HepG2 (cell line): ENCODE measurements around the gene IQSEC1.

Experiments used
- BHLHE40 ChIP-seq: IDR thresholded peaks from 2 replicates; pipeline ENCODE4 v1.6.1; 2011; ENCODE audit warnings: low read length, improper control_type of control experiment
- CTCF ChIP-seq: sonication (generic); formaldehyde crosslinking; IDR thresholded peaks from 2 replicates; pipeline ENCODE4 v1.5.0; 2020; ENCODE audit warnings: mild to moderate bottlenecking, missing genetic modification reagents, moderate library complexity
- EP300 ChIP-seq, 3 experiments: sonication (generic) in 1 of 3; formaldehyde crosslinking in 1 of 3; IDR thresholded peaks; 2 replicates each; pipeline versions ENCODE4 v1.5.1 to v1.6.1; 2011 to 2020; ENCODE audit warnings: low read depth in 2 of 3, low read length in 2 of 3, borderline replicate concordance in 1 of 3, improper control_type of control experiment in 1 of 3, mild to moderate bottlenecking in 1 of 3, missing genetic modification reagents in 1 of 3, moderate library complexity in 1 of 3
- GABPB1 ChIP-seq: IDR thresholded peaks from 2 replicates; pipeline ENCODE4 v1.6.1; 2016; ENCODE audit warnings: mild to moderate bottlenecking, missing genetic modification reagents, moderate library complexity, missing compliant biosample characterization
- JUND ChIP-seq: sonication (generic); formaldehyde crosslinking; IDR thresholded peaks from 2 replicates; pipeline ENCODE4 v1.8.0; 2022; ENCODE audit warnings: mild to moderate bottlenecking, missing genetic modification reagents
- MED8 ChIP-seq: sonication (generic); formaldehyde crosslinking; IDR thresholded peaks from 2 replicates; pipeline ENCODE4 v1.8.1; 2023; ENCODE audit warnings: mild to moderate bottlenecking, missing genetic modification reagents; ENCODE audit not compliant: insufficient replicate concordance
- PTBP1 ChIP-seq: fragments of 200-400 bp; formaldehyde crosslinking; IDR thresholded peaks from 2 replicates; pipeline ENCODE4 v1.6.1; 2018; ENCODE audit warnings: low read length, low read depth; ENCODE audit not compliant: poor library complexity, severe bottlenecking
- SMARCC2 ChIP-seq: fragments of 450-650 bp; IDR thresholded peaks from 2 replicates; pipeline ENCODE4 v1.6.1; 2017; ENCODE audit warnings: antibody characterized with exemption, mild to moderate bottlenecking
- THAP7 ChIP-seq: sonication (generic); formaldehyde crosslinking; IDR thresholded peaks from 2 replicates; pipeline ENCODE4 v1.8.1; 2023; ENCODE audit warnings: mild to moderate bottlenecking, missing genetic modification reagents
- ZBTB37 ChIP-seq: sonication (generic); formaldehyde crosslinking; IDR thresholded peaks from 2 replicates; pipeline ENCODE4 v1.4.0; 2020; ENCODE audit warnings: mild to moderate bottlenecking, missing genetic modification reagents
- ZNF10 ChIP-seq: sonication (generic); formaldehyde crosslinking; IDR thresholded peaks from 2 replicates; pipeline ENCODE4 v1.4.0; 2020; ENCODE audit warnings: mild to moderate bottlenecking, low read depth, missing genetic modification reagents, borderline replicate concordance
- ZNF280B ChIP-seq: sonication (generic); formaldehyde crosslinking; IDR thresholded peaks from 2 replicates; pipeline ENCODE4 v1.5.0; 2020; ENCODE audit warnings: missing genetic modification reagents, mild to moderate bottlenecking, borderline replicate concordance
- ZNF335 ChIP-seq: sonication (generic); formaldehyde crosslinking; IDR thresholded peaks from 2 replicates; pipeline ENCODE4 v1.4.0; 2020; ENCODE audit warnings: missing genetic modification reagents
- ZNF784 ChIP-seq: sonication (generic); formaldehyde crosslinking; IDR thresholded peaks from 2 replicates; pipeline ENCODE4 v1.5.1; 2020; ENCODE audit warnings: missing genetic modification reagents, mild to moderate bottlenecking, borderline replicate concordance

GRCh38 chr3:13091898-13092611 lies 18.8 kb upstream of the IQSEC1 start:
- TF ChIP-seq MED8 (CRISPR knock-in tag), result no peak
- no peak for TF ChIP-seq JUND (CRISPR knock-in tag)
- no peak for TF ChIP-seq ZNF784 (CRISPR knock-in tag)
- no peak for TF ChIP-seq BHLHE40
- no peak for TF ChIP-seq THAP7 (CRISPR knock-in tag)
- TF ChIP-seq ZBTB37 (CRISPR knock-in tag), result no peak
- no peak for TF ChIP-seq ZNF335
- TF ChIP-seq SMARCC2, result no peak
- peak; percentile 91 for TF ChIP-seq CTCF (CRISPR knock-in tag)
- no peak for TF ChIP-seq EP300 (IDR thresholded peaks at IDR 0.05; ENCODE audit: low read depth in 2 of 2, low read length in 2 of 2)
- TF ChIP-seq EP300 (CRISPR knock-in tag; IDR thresholded peaks at IDR 0.05; ENCODE audit: borderline replicate concordance), result no peak
- TF ChIP-seq PTBP1, result no peak
- TF ChIP-seq GABPB1, result no peak
- TF ChIP-seq ZNF280B, result peak; percentile 45; the same call in 1 of the 2 replicates
- TF ChIP-seq ZNF10 (CRISPR knock-in tag), result no peak
